HG02938 (cell line): ENCODE measurements around the gene KDM4B.

Experiments used
- ATAC-seq: cut with Tn5 transposase; IDR thresholded peaks from one replicate; pipeline ENCODE4 v1.9.1; 2021; ENCODE audit warnings: mild to moderate bottlenecking, moderate library complexity; ENCODE audit not compliant: unreplicated experiment

The KDM4B gene

GRCh38 chr19:5086230-5086629, 117.3 kb downstream of the KDM4B start:
- ATAC-seq, result no peak

- no peak for ATAC-seq
Measured at GRCh38 chr19:5086725-5087439, 118.0 kb downstream of the KDM4B start.

DNA sequence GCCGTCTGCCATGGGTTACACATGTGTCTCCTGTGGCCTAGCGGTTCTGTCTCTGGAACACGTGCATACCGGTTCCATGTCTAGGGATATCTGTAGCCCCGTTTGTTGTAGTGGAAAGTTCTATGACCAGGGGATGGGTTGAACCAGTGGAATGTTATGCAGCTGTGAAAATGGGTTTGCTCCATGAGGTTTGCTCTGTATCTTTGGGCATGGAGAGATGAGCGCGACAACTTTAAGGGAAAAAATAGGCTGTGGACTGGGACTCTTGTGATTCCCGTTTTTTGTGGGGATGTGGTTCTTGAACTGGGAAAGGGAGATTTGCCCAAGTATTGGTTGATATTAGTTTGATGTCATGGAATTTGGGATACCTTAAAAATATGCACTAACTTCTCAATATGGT, 120.4 kb downstream of the KDM4B start:
- ATAC-seq, result no peak

GRCh38 chr19:5090465-5091017, 121.6 kb downstream of the KDM4B start:
- ATAC-seq, result no peak

DNA sequence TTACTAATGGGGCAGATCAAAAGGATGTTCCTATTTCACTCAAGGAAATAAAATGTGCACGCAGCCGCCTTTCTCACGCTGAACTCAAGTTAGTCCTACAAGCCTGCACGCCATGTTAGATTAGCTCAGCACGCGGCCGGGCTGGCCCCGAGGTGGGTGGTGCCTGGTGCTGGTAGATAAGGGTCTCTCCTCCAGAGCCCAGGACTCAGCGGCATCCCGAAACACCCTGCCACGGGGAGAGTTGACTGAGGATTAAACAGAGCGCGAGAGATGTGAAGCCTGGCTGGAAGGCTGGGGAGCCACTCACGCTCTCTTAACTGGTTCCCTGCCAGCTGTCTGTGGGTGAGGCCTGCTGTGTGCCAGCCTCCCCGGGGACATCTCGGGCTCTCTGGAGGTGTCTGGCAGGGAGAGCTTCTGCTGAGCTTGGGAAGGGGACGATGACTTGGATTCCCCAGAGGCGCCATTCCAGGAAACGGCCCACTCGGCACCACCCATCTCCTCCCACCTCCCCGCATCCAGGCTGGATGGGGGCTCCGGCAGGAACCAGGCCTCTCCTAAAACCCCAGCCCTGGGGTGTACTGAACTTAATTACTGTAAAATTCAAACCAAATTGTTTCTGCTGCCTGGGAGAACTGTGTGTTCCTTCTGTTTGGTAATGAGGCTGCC, 122.2 kb downstream of the KDM4B start:
- no peak for ATAC-seq

DNA sequence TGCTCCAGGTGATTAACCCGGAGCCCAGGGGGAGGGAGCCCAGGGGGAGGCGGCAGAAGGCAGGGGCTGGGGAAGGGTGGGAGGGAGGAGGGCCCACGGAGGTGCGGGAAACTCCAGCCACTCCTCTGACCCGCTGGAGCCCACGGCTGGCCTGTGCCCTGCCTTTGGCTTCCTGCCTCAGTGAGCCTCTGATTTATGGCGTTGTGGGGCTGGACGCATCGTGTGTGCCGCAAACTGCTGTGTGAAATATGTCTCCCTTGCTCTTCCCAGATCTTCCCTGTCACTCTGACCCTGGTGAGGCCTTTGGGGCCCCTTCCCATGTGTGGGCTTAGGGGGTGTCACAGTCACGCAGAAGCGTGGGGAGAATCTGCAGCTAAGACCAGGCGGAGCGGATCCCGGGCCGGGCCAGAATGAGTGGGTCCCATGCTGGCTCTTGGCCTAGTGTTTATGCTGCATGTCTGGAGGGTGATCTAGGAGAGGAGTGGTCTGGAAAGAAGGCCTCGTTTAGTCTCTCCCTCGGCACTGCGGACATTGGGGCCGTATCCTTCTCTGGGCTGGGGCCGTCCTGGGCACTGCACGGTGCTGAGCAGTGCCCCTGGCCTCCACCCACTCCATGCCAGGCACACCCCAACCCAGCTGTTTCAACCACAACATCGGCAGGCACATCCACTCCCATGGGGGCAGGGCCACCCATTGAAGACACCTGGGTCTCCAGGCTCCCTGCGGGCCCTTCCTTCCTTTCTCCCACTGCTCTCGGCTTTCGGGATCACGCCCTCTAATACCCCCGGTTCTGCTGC, 123.0 kb downstream of the KDM4B start:
- ATAC-seq, result no peak

DNA sequence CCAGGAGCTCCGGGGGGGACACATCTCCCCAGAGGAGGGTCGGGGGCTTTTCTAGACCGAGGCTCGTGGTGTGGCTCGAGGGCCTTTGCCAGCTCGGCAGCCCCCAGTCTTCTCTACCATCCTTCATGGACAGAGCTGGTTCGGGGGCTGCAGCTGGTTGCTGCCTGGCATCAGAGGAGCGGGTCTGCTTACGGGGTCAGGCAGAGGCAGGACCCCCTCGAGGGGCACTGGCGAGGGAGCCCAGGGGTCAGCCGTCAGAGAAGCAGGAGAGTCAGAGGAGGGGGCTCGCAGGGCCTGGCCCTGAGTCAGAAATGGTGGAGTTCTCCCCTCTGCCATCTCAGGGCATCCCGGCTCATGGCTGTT, 123.5 kb downstream of the KDM4B start:
- no peak for ATAC-seq

GRCh38 chr19:5093297-5093928, 124.5 kb downstream of the KDM4B start:
- no peak for ATAC-seq

- ATAC-seq, result no peak
Measured at GRCh38 chr19:5093948-5094718, 125.2 kb downstream of the KDM4B start.

GRCh38 chr19:5094768-5095567, 126.1 kb downstream of the KDM4B start:
- ATAC-seq, result no peak

- no peak for ATAC-seq
Measured at GRCh38 chr19:5095568-5095850, 126.6 kb downstream of the KDM4B start.

DNA sequence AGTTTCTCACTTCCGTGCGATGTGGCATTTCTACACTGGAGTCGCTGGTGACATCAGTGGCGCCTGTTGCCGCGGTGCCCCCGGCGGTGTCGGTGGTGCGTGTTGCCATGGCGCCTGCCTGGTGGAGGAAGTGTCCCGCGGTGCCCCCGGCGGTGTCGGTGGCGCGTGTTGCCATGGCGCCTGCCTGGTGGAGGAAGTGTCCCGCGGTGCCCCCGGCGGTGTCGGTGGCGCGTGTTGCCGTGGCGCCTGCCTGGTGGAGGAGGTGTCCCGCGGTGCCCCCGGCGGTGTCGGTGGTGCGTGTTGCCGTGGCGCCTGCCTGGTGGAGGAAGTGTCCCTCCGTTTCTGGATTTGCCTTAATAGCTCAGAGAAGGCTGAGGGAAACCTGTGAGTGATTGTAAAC, 127.6 kb downstream of the KDM4B start:
- ATAC-seq, result no peak

- ATAC-seq, result no peak
Measured at GRCh38 chr19:5097331-5097930, 128.5 kb downstream of the KDM4B start.

DNA sequence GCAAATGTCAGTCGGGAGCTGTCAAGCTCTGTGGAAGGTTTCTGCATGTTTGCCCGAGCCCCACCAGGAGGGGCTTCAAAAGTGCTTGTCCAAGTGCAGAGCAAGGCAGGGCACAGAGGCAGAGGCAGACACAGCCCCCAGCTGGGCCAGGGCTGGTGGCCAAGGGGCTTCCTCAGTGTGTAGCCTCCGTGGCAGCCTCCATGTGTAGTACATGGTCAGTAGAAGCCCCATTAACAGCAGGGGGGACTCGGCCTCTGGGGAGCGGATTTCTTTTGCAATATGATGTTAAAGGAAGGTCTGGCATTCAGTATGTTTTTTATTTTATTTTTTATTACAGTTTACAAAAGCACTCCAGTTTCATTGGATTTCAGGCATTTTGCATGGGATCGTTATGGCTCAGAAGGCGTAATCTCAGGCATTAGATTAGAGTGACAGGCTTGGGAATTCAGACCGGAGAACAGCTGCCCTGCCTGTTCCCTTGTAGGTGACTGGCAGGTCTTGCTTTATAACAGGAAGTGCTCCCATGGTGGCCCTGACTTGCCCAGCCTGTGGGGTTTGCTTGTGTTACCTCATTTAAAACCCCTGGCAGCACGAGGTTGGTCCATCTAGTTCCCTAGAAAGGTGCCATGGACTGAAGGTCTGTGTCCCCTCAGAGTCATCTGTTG, 129.2 kb downstream of the KDM4B start:
- no peak for ATAC-seq

DNA sequence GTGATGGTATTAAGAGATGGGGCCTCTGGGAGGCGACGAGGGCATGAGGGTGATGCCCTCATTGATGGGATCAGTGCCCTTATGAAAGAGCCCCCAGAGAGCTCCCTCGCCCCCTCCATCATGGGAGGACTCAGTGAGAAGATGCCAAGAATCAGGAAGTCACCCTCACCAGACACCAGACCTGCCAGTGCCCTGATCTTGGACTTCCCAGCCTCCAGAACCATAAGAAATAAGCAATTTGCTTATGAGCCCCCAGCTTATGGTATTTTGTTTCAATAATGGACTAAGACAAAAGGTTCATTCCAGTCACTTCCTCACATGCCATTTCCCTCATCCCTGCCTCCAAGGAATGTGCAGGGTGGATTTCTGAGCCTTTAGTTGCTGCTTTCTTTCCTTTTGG, 129.7 kb downstream of the KDM4B start:
- no peak for ATAC-seq

DNA sequence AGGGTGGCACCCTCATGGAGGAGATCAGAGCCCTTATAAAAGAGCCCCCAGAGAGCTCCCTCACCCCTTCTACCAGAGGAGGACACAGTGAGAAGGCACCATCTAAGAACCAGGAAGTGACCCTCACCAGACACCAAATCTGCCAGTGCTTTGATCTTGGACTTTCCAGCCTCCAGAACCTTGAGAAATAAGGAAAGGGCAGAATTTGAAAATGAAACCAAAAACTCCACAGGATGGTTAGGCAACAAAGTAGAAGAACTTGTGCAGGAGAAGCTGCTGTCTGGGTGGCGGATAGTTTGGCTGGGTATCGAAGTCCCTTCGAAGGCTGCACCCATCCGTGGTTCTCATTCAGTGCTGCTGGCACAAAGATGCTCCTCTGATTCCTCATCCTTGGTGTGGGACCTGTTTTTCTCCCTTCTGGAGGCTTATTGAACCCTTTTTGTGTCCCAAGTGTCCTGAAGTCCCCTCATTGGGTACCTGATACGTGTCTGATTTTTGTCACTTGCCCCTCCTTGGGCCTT, 130.8 kb downstream of the KDM4B start:
- ATAC-seq, result no peak

GRCh38 chr19:5101871-5102270, 133.0 kb downstream of the KDM4B start:
- ATAC-seq, result no peak

DNA sequence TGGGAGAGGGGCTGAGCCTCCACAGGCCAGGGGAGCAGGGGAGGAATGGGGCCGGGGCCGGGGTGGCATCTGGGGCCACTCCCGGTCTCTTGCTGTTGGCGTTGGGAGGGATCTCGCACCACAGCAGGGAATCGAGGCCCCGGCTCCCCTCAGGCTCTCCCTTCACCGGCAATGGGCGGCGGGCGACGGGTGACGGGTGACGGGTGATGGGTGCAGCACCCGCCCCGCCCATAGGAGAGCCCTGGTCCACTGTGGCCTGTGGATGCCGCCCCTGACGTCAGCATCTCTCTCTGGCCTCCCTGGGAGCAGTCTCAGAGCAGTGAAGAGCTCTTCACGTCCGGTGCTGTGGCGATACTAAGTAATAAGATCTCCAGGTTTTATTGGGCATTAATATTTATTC, 133.6 kb downstream of the KDM4B start:
- ATAC-seq, result no peak
